HepG2 (cell line): ENCODE results near the gene ONECUT2. TPM values are rescaled to one million over a fixed set of nuclear protein-coding genes. Genes with fewer than 3 reads are reported as not detected.
"Not testable (repeated sequence)": the region's sequence is repeated elsewhere in the genome, so short reads cannot be mapped to it uniquely, and the experiment has no call there.

Experiments
- ATAC-seq: fragments of 200-7000 bp; cut with Tn5 transposase; 3 replicates; pipeline ENCODE4 v1.9.1; 2020; ENCODE audit warnings: mild to moderate bottlenecking, moderate library complexity
- BruUV-seq: library from RNA; stranded (reverse); fragments of 400-500 nt; replicated peaks from 2 replicates; lab custom pipeline; 2021; lab: Mats Ljungman, UMichigan
- CTCF ChIA-PET: fragments of 300-600 bp; formaldehyde crosslinking; extraction: SDS; loops from one replicate; lab custom pipeline; 2021; ENCODE audit warnings: low total read pairs, inconsistent platforms, low intra/inter-chr PET ratio; lab: Yijun Ruan, JAX
- POLR2A ChIA-PET: fragments of 350-600 bp; sonication (Branson Sonifier 250); formaldehyde crosslinking; loops from one replicate; lab custom pipeline; 2020; ENCODE audit warnings: antibody characterized with exemption, inconsistent platforms; lab: Yijun Ruan, JAX
- DNase-seq: peaks from one replicate; pipeline ENCODE4 v3.0.0-alpha.2; 2015; ENCODE audit warnings: low spot score
- FAIRE-seq: peaks from 3 replicates; lab custom pipeline; 2011; peaks lifted over from hg19 to GRCh38; lab: Jason Lieb, UNC
- H2AFZ ChIP-seq: one replicate; pipeline ENCODE4 v1.6.1; 2011; ENCODE audit warnings: low read length, inconsistent platforms
- H3K27ac ChIP-seq: fragments of 300-600 bp; 3 replicates; pipeline ENCODE4 v1.8.0; 2011; ENCODE audit warnings: mixed run types, mild to moderate bottlenecking, mixed read lengths, low read length, inconsistent platforms; ENCODE audit not compliant: insufficient read depth; ENCODE audit errors: extremely low read length
- H3K27me3 ChIP-seq, 2 experiments: fragments of 200-600 bp in 1 of 2; 2 replicates in 1 of 2; 3 replicates in 1 of 2; pipeline versions ENCODE4 v1.6.0 to v1.8.0; 2011; ENCODE audit warnings: low read length in 2 of 2, mild to moderate bottlenecking in 2 of 2, moderate library complexity in 2 of 2, inconsistent platforms in 1 of 2; ENCODE audit not compliant: insufficient read depth in 2 of 2, control insufficient read depth in 1 of 2
- H3K36me3 ChIP-seq, 2 experiments: fragments of 200-600 bp in 1 of 2; replicated peaks in 1 of 2; 2 replicates in 1 of 2; 3 replicates in 1 of 2; pipeline versions ENCODE4 v1.5.1 to v1.8.0; 2011; ENCODE audit warnings: low read length in 2 of 2, inconsistent platforms in 1 of 2; ENCODE audit not compliant: insufficient read depth in 2 of 2, control insufficient read depth in 1 of 2
- H3K4me1 ChIP-seq: 2 replicates; pipeline ENCODE4 v1.5.1; 2012; ENCODE audit warnings: low read length, inconsistent platforms; ENCODE audit not compliant: insufficient read depth
- H3K4me2 ChIP-seq: 2 replicates; pipeline ENCODE4 v1.6.0; 2011; ENCODE audit warnings: low read depth, low read length, inconsistent platforms
- H3K4me3 ChIP-seq, 3 experiments: fragments of 200-600 bp in 1 of 3; sonication (generic), shearing (Covaris generic) in 1 of 3; replicated peaks in 1 of 3; 2 replicates each; pipeline ENCODE4 v1.5.1; 2011 to 2016; ENCODE audit warnings: low read length in 3 of 3, inconsistent platforms in 2 of 3, low read depth in 2 of 3, mild to moderate bottlenecking in 2 of 3, control low read depth in 1 of 3, mixed read lengths in 1 of 3; ENCODE audit not compliant: insufficient read depth in 1 of 3
- H3K79me2 ChIP-seq: one replicate; pipeline ENCODE4 v1.6.1; 2011; ENCODE audit warnings: low read length, inconsistent platforms; ENCODE audit not compliant: insufficient read depth
- H3K9ac ChIP-seq: 2 replicates; pipeline ENCODE4 v1.6.0; 2011; ENCODE audit warnings: mild to moderate bottlenecking, low read depth, low read length, inconsistent platforms; ENCODE audit not compliant: insufficient read depth
- H3K9me3 ChIP-seq: 2 replicates; pipeline ENCODE4 v1.5.1; 2012; ENCODE audit warnings: mild to moderate bottlenecking, low read length
- H4K20me1 ChIP-seq: 2 replicates; pipeline ENCODE4 v1.6.0; 2011; ENCODE audit warnings: inconsistent platforms, mild to moderate bottlenecking, low read length, moderate library complexity; ENCODE audit not compliant: insufficient read depth
- DPF2 ChIP-seq: sonication (generic); formaldehyde crosslinking; IDR thresholded peaks from 2 replicates; pipeline ENCODE4 v1.4.0; 2020; ENCODE audit warnings: mild to moderate bottlenecking, low read depth, missing genetic modification reagents, borderline replicate concordance
- FOSL1 ChIP-seq: sonication (generic); formaldehyde crosslinking; IDR thresholded peaks from 2 replicates; pipeline ENCODE4 v1.9.0; 2021; ENCODE audit warnings: missing genetic modification reagents, borderline replicate concordance
- SALL2 ChIP-seq: sonication (generic); formaldehyde crosslinking; IDR thresholded peaks from 2 replicates; pipeline ENCODE4 v1.8.1; 2023; ENCODE audit warnings: mild to moderate bottlenecking, missing genetic modification reagents, inconsistent platforms
- TEAD3 ChIP-seq: optimal IDR thresholded peaks from 2 replicates; pipeline ENCODE3; 2016; ENCODE audit warnings: borderline replicate concordance
- WGBS: methylation state at CpG from one replicate; pipeline ENCODE4 v1.1.6; 2017; ENCODE audit warnings: low lambda C conversion rate; 5-methylcytosine and 5-hydroxymethylcytosine counted together
- in situ Hi-C: cut with HindIII; loops from 2 replicates; pipeline ENCODE4 v1.10.0; 2017; ENCODE audit warnings: low pct_unique_long_range_greater_than_20kb; ENCODE audit not compliant: extremely low pct_ligation_motif_present
- intact Hi-C: fragments of 100-400 bp; cut with micrococcal nuclease; formaldehyde crosslinking; loops from one replicate; pipeline ENCODE4 v1.10.0; 2022; ENCODE audit not compliant: unreplicated experiment
- polyA plus RNA-seq, 8 experiments: library from polyadenylated mRNA; depleted of rRNA in 3 of 8; stranded (reverse) in 7 of 8; unstranded in 1 of 8; fragments of >200 nt; fragmentation: Illumina TruSeq in 4 of 8; extraction: Trizol in 4 of 8; gene quantifications; 2 replicates each; pipeline versions ENCODE4 v1.2.1 to v1.2.3, GENCODE V29; 2011 to 2016; ENCODE audit warnings: low read depth in 4 of 8, missing spikeins in 1 of 8, mixed read lengths in 1 of 8; ENCODE audit not compliant: insufficient read depth in 1 of 8
- total RNA-seq, 5 experiments: library from RNA; depleted of rRNA; stranded (reverse); fragments of >200 nt; fragmentation: Illumina TruSeq; extraction: Trizol; gene quantifications; 2 replicates each; pipeline ENCODE4 v1.2.3, GENCODE V29; 2016; ENCODE audit warnings: low read depth in 1 of 5

ONECUT2 gene
- total and polyA plus RNA-seq, 2 of the 13 experiments (the other 11 are each of a cell fraction or from before 2014, with no cell fraction given) = 3.0 to 3.2 TPM

DNA sequence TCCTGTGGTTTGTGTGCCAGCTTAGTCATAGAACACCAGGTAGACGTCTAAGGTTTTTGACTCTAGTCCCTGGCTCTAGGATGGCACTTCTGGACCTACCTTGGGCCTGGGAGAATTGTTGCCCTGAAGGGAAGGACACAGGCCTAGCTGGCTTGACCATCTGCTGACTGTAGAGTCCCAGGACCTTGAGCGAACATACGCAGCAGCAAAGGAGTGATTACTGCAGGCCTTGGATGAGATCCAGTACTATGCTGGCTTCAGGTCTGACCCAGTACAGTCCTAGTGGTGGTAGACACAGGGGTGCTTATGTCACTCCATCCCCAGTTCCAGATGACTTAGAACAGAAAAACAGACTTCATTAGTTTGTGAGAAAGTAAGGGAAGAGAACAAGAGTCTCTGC is 45.1 kb upstream of the ONECUT2 start:
- ChIA-PET CTCF (no interaction called here), POLR2A (no interaction called here)
- H2AFZ ChIP-seq = no peak overlapping the region
- BruUV-seq = no TSS peak
- no peak overlapping the region for H3K4me3 ChIP-seq
- TF ChIP-seq FOSL1 (CRISPR knock-in tag) (no peak), SALL2 (CRISPR knock-in tag) (no peak), TEAD3 (CRISPR knock-in tag) (no peak), DPF2 (CRISPR knock-in tag) (no peak)
- peaks cover 0 to 14% of the 10 kb centered on the region in 2 experiments; a peak in 3 of 5 replicates for H3K27me3 ChIP-seq
- no peaks in the 10 kb centered on the region for H3K4me1 ChIP-seq
- FAIRE-seq (no peak), ATAC-seq (no peak; the same call in 2 of the 3 replicates), DNase-seq (no peak)
- H3K9me3 ChIP-seq = no peaks in the 10 kb centered on the region; the same call in 1 of the 2 replicates
- H4K20me1 ChIP-seq = no peaks in the 10 kb centered on the region
- no peak overlapping the region for H3K27ac ChIP-seq
- H3K79me2 ChIP-seq = no peaks in the 10 kb centered on the region
- in situ Hi-C loops (no loop called here), intact Hi-C loops (no loop called here)
- no peak overlapping the region for H3K9ac ChIP-seq
- 24% methylated on average over 3 of the region's 3 CpGs for WGBS
- H3K4me2 ChIP-seq = no peak overlapping the region
- H3K36me3 ChIP-seq = no peaks in the 10 kb centered on the region

DNA sequence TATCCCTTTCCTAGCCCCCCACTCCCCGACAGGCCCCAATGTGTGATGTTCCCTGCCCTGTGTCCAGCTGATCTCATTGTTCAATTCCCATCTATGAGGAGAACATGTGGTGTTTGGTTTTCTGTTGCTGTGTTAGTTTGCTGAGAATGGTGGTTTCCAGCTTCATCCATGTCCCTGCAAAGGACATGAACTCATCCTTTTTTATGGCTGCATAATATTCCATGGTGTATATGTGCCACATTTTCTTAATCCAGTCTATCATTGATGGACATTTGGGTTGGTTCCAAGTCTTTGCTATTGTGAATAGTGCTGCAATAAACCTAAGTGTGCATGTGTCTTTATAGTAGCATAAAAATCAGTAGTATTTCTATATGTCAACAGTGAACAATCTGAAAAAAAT is 40.4 kb upstream of the ONECUT2 start:
- CTCF ChIA-PET, FAIRE-seq, in situ Hi-C loops, H3K36me3 ChIP-seq, H3K9ac ChIP-seq, H3K27ac ChIP-seq, BruUV-seq, DNase-seq, H3K4me3 ChIP-seq, POLR2A ChIA-PET, H2AFZ ChIP-seq, H4K20me1 ChIP-seq, H3K9me3 ChIP-seq, H3K4me1 ChIP-seq, H3K4me2 ChIP-seq, H3K27me3 ChIP-seq, H3K79me2 ChIP-seq, intact Hi-C loops, ATAC-seq: not testable (repeated sequence)
- WGBS = 72% methylated on average over 1 of the region's 1 CpG

DNA sequence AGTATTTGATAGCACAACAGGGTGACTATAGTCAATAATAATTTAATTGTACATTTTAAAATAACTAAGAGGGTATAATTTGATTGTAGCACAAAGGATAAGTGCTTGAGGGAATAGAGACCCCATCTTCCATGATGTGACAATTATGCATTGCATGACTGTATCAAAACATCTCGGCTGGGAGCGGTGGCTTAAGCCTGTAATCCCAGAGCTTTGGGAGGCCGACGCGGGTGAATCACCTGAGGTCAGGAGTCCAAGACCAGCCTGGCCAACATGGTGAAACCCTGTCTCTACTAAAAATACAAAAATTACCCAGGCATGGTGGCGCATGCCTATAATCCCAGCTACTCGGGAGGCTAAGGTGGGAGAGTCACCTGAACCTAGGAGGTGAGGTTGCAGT is 38.3 kb upstream of the ONECUT2 start:
- H3K27me3 ChIP-seq, FAIRE-seq, H3K4me1 ChIP-seq, H3K9me3 ChIP-seq, H2AFZ ChIP-seq, POLR2A ChIA-PET, H3K79me2 ChIP-seq, CTCF ChIA-PET, intact Hi-C loops, BruUV-seq, DNase-seq, H3K4me3 ChIP-seq, H3K27ac ChIP-seq, H3K4me2 ChIP-seq, H4K20me1 ChIP-seq, H3K9ac ChIP-seq, in situ Hi-C loops, H3K36me3 ChIP-seq, ATAC-seq: not testable (repeated sequence)
- WGBS = 86% methylated on average over 7 of the region's 7 CpGs
